Common myeloid progenitor, CD34-positive (primary cell): Measurements from ENCODE around the gene ADAT1.
"Not testable (repeated sequence)": the region's sequence is repeated elsewhere in the genome, so short reads cannot be mapped to it uniquely, and the experiment has no call there.

Source experiments
- CTCF ChIA-PET: fragments of 350-600 bp; sonication (Branson Sonifier 250); formaldehyde crosslinking; loops from one replicate; lab custom pipeline; 2021; ENCODE audit warnings: antibody characterized with exemption; lab: Charles Lee
- POLR2A ChIA-PET: fragments of 350-600 bp; sonication (Branson Sonifier 250); formaldehyde crosslinking; loops from one replicate; lab custom pipeline; 2021; ENCODE audit warnings: antibody characterized with exemption; lab: Charles Lee
- DNase-seq, 3 donors: peaks; one replicate each; pipeline versions ENCODE4 v3.0.0 to v3.0.0-alpha.2; 2013
- H3K27ac ChIP-seq, 2 experiments: 1 replicate in 1 of 2; 2 replicates in 1 of 2; pipeline ENCODE4 v1.7.0; 2013; ENCODE audit warnings: inconsistent platforms in 2 of 2, low read length in 2 of 2, mild to moderate bottlenecking in 2 of 2, low read depth in 1 of 2, moderate library complexity in 1 of 2; ENCODE audit not compliant: severe bottlenecking in 2 of 2, insufficient read depth in 1 of 2, poor library complexity in 1 of 2
- H3K27me3 ChIP-seq, 5 experiments: replicated peaks in 2 of 5; 1 replicate in 3 of 5; 2 replicates in 2 of 5; pipeline versions ENCODE4 v1.6.1 to v1.7.0; 2013; ENCODE audit warnings: low read length in 4 of 5, mild to moderate bottlenecking in 2 of 5, moderate library complexity in 2 of 5, inconsistent platforms in 1 of 5; ENCODE audit not compliant: insufficient read depth in 5 of 5, control insufficient read depth in 4 of 5
- H3K36me3 ChIP-seq, 4 experiments: 1 replicate in 2 of 4; 2 replicates in 2 of 4; pipeline versions ENCODE4 v1.6.1 to v1.7.0; 2013; ENCODE audit warnings: low read length in 3 of 4, control low read depth in 1 of 4, mild to moderate bottlenecking in 1 of 4; ENCODE audit not compliant: control insufficient read depth in 4 of 4, insufficient read depth in 4 of 4
- H3K4me1 ChIP-seq, 4 experiments: 1 replicate in 3 of 4; 2 replicates in 1 of 4; pipeline versions ENCODE4 v1.6.1 to v1.7.1; 2013; ENCODE audit warnings: low read length in 3 of 4, mild to moderate bottlenecking in 3 of 4, control low read depth in 1 of 4, inconsistent platforms in 1 of 4, moderate library complexity in 1 of 4; ENCODE audit not compliant: control insufficient read depth in 4 of 4, insufficient read depth in 4 of 4; ENCODE audit errors: control extremely low read depth in 1 of 4
- H3K4me3 ChIP-seq, 7 experiments: 1 replicate in 4 of 7; 2 replicates in 3 of 7; pipeline versions ENCODE4 v1.5.1 to v1.7.0; 2013; ENCODE audit warnings: mild to moderate bottlenecking in 7 of 7, low read length in 6 of 7, moderate library complexity in 6 of 7, inconsistent platforms in 2 of 7, low read depth in 2 of 7, control low read depth in 1 of 7; ENCODE audit not compliant: insufficient read depth in 4 of 7, control insufficient read depth in 1 of 7; ENCODE audit errors: extremely low read depth in 1 of 7
- H3K9me3 ChIP-seq, 5 experiments: 1 replicate in 4 of 5; 2 replicates in 1 of 5; pipeline versions ENCODE4 v1.6.1 to v1.7.1; 2013; ENCODE audit warnings: low read length in 4 of 5, mild to moderate bottlenecking in 2 of 5, inconsistent platforms in 1 of 5, low read depth in 1 of 5, moderate library complexity in 1 of 5; ENCODE audit not compliant: control insufficient read depth in 4 of 5, insufficient read depth in 2 of 5; ENCODE audit errors: control extremely low read depth in 1 of 5
- WGBS: methylation state at CpG from one replicate; pipeline ENCODE4 v1.1.5; 2013; ENCODE audit not compliant: insufficient coverage; 5-methylcytosine and 5-hydroxymethylcytosine counted together

The ADAT1 gene

DNA sequence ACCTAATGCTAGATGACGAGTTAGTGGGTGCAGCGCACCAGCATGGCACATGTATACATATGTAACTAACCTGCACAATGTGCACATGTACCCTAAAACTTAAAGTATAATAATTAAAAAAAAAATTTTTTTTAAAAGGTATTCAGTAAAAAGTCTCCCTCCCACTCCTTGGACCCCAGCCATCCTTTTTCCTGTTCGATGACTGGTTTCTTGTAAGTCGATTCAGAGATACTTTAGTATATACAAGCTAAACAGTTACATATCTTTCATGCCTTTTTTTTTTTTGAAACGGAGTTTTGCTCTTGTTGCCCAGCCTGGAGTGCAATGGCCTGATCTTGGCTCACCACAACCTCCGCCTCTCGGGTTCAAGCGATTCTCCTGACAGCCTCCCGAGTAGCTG is 31.2 kb downstream of the ADAT1 start:
- H3K27ac ChIP-seq, DNase-seq, H3K27me3 ChIP-seq, POLR2A ChIA-PET, H3K4me3 ChIP-seq, H3K9me3 ChIP-seq: not testable (repeated sequence)
- WGBS, result 91% methylated on average over 5 of the region's 9 CpGs
- Histone ChIP-seq H3K36me3 (peaks cover 2 to 14% (median 3%) of the 10 kb centered on the region in 4 experiments), H3K4me1 (peaks cover 9 to 24% (median 15%) of the 10 kb centered on the region in 4 experiments)
- CTCF ChIA-PET, result interaction anchor here (0.8 kb wide), 1 partner anchor 26 kb away, joined by 3 read pairs; no protein-coding TSS in a partner anchor

DNA sequence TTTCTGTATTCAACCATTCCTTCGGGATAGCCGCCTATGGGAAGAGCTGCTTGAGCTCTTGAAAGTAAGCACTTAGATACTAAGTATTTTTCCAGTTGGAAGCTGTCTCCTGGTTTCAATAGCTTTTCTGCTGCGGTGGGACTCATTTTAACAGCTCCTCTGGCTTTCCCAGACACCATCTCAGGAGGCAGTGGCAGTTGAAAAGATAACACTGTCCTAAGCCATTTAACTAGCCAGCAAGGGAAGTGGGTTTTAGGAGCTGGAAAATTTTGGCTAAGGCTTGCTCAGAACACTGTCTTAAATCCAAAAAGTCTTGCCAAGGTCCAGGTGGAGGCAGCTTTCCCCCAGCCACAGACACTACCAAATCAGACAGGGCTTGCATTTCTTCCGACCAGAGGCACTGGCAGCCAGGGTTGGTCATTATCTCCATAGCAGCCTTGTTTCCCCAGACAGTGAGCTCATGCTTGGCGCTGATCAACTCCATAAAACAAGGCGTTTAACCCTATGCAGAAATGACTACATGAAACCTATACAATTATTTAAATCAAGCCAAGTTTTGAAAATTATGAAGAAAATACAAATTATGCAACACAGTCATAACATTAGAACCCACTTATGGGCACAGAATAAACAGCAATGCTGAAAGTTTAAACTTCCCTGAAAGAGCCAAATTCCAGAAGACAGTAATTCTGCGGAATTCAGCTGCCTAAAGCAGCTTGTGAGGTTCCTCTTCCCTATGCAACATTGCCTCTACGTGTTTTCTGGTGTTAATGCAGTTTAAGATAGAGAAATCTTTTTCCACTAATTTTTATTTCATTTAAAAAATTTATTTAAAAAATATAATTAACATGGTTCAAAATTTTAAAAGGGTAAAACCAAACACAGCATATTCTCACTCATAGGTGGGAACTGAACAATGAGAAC is 31.9 kb downstream of the ADAT1 start:
- Histone ChIP-seq H3K4me1 (peaks cover 9 to 24% (median 15%) of the 10 kb centered on the region in 4 experiments), H3K27me3 (no peaks in the 10 kb centered on the region), H3K27ac (no peak overlapping the region), H3K4me3 (no peak overlapping the region), H3K9me3 (no peaks in the 10 kb centered on the region), H3K36me3 (peaks cover 2 to 13% (median 3%) of the 10 kb centered on the region in 4 experiments)
- 96% methylated on average over 5 of the region's 8 CpGs for WGBS
- ChIA-PET CTCF (interaction anchor here (0.9 to 1.3 kb wide), 5 partner anchors 12 to 118 kb away, joined by 3 to 4 read pairs (median 3); no protein-coding TSS in a partner anchor), POLR2A (no interaction called here)
- peak in 1 of 3 donors; percentile 25 for DNase-seq

DNA sequence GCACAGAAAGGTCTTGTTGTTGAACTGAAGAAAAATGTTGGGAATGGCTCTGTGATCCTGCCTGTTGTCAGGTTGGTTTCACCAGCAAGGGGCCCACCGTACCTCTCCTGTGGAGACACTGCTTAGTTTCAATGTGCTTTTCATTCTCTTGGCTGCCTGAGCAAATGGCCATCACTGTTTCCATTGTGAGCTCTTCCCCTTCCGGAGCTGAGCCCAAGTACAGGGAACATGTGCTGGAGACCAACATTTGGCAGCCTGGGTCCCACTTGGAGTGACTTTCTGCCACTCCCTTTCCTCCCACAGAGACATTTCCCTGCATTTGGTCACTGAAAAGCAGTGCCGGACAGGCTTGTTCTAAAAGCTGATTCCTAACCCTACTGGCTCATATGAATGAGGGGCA is 33.8 kb downstream of the ADAT1 start:
- H3K27me3 ChIP-seq, result no peaks in the 10 kb centered on the region
- ChIA-PET POLR2A (no interaction called here), CTCF (interaction anchor here (1.3 kb wide), 1 partner anchor 8 kb away, joined by 4 read pairs; no protein-coding TSS in a partner anchor)
- DNase-seq, result no peak
- H3K4me3 ChIP-seq, result no peak overlapping the region
- 100% methylated on average over 3 of the region's 3 CpGs for WGBS
- no peak overlapping the region for H3K27ac ChIP-seq
- peaks cover 3 to 14% (median 7%) of the 10 kb centered on the region in 4 experiments for H3K4me1 ChIP-seq
- H3K9me3 ChIP-seq, result no peaks in the 10 kb centered on the region
- peaks cover 2 to 13% (median 3%) of the 10 kb centered on the region in 4 experiments for H3K36me3 ChIP-seq

DNA sequence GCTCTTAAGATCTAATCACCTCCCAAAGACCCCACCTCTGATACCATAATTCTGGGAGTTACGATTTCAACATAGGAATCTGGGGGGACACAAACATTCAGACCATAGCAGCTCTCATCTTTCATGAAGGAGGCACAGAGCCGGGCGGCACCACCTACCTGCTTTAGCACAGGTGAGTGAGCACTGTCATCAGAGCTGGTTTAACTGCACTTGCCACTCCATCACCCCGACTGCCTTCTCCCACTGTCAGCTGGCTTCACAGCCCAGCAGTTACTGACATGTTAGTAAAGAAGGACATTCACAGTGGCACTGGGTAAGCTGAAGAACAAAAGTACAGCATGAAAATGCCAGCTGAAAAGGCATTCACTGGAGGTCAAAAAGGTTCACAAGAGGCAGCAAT is 34.4 kb downstream of the ADAT1 start:
- Histone ChIP-seq H3K4me3 (no peak overlapping the region), H3K27me3 (no peaks in the 10 kb centered on the region), H3K4me1 (peaks cover 0 to 8% (median 2%) of the 10 kb centered on the region in 4 experiments), H3K27ac (no peak overlapping the region), H3K36me3 (peaks cover 0 to 9% (median 3%) of the 10 kb centered on the region in 4 experiments), H3K9me3 (no peaks in the 10 kb centered on the region)
- no peak for DNase-seq
- 88% methylated on average over 3 of the region's 4 CpGs for WGBS
- POLR2A ChIA-PET, result no interaction called here
- CTCF ChIA-PET, result interaction anchor here (0.9 to 1.3 kb wide), 2 partner anchors 8 to 71 kb away, joined by 3 to 4 read pairs; no protein-coding TSS in a partner anchor

DNA sequence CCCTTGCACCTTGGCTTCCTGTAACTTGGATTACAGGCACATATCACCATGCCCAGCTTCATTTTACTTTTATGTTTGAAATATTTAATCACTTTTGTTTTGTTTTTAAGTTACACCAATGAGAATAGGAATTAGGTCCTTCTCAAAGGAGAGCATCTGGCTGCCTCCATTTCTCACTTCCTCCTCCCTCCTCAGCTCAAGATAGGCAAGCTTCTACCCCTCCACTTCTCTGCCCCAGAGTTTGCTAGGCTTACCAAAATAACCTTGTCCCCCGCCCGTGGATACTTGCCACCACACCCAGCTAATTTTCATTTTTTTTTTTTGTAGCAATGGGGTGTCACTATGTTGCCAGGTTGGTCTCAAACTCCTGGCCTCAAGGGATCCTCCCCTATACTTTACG is 39.0 kb downstream of the ADAT1 start:
- no peaks in the 10 kb centered on the region for H3K27me3 ChIP-seq
- POLR2A ChIA-PET, result no interaction called here
- no peak overlapping the region for H3K4me3 ChIP-seq
- CTCF ChIA-PET, result interaction anchor here (0.6 to 1.0 kb wide), 2 partner anchors 19 to 67 kb away, joined by 3 to 4 read pairs; no protein-coding TSS in a partner anchor
- H3K36me3 ChIP-seq, result peaks cover 0 to 8% (median 2%) of the 10 kb centered on the region in 4 experiments
- peaks cover under 1 to 12% (median 7%) of the 10 kb centered on the region in 4 experiments for H3K4me1 ChIP-seq
- H3K27ac ChIP-seq, result no peak overlapping the region
- H3K9me3 ChIP-seq, result no peaks in the 10 kb centered on the region
- WGBS, result 88% methylated on average over 1 of the region's 3 CpGs
- DNase-seq, result no peak

DNA sequence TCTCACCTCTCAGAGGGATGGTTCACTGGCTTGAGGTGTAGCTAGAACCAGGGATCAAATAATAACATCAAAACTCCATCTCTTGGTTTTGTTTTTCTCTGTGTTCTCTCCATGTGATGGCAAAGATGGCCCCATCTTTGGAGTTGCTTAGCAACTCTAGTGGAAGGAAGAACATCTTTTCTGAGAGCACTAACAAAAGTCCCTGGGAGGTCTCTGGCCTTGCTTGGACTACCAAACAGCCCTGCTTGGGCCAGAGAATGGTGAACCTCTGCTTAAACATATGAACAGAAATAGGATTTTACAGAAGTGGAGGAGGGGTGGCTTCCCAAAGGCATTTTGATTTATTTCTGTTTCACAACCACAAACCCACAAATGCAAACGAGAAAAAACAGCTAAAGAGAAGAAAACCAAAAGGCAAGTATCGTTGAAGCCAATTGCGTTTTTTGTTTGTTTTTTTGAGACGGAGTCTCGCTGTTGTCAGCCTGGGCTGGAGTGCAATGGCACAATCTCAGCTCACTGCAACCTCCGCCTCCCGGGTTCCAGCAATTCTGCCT is 43.7 kb downstream of the ADAT1 start:
- peaks cover 2 to 21% (median 10%) of the 10 kb centered on the region in 4 experiments for H3K4me1 ChIP-seq
- peaks cover 8 to 39% (median 24%) of the 10 kb centered on the region in 4 experiments for H3K36me3 ChIP-seq
- no peaks in the 10 kb centered on the region for H3K27me3 ChIP-seq
- ChIA-PET POLR2A (interaction anchor here (1.0 kb wide), 1 partner anchor 14 kb away, joined by 6 read pairs; the partner anchor contains the start of gene GABARAPL2), CTCF (interaction anchor here (0.7 to 1.5 kb wide), 5 partner anchors 12 to 29 kb away, joined by 3 to 4 read pairs (median 3); partner anchors contain the start of gene TMEM231)
- DNase-seq, result peak; percentile 45 to 80 (median 79)
- H3K27ac ChIP-seq, result no peak overlapping the region
- no peaks in the 10 kb centered on the region for H3K9me3 ChIP-seq
- 28% methylated on average over 4 of the region's 7 CpGs for WGBS
- peak overlapping the region in 1 of 7 experiments; percentile 45 for H3K4me3 ChIP-seq
